Tibial artery (tissue), 4 donors: ENCODE measurements around the gene LRRC3.
A peak's percentile ranks its signal among the peaks of the same experiment; 100 is the strongest.

Experiments used
- DNase-seq, 2 donors: peaks; one replicate each; pipeline ENCODE4 v3.0.0-alpha.2; 2019
- H3K27ac ChIP-seq, 2 donors: fragments of 200-600 bp; sonication (generic) in 1 of 2; 1 replicate in 1 of 2; 2 replicates in 1 of 2; pipeline ENCODE4 v1.5.1; 2018 to 2019; ENCODE audit warnings: mild to moderate bottlenecking in 1 of 2
- H3K27me3 ChIP-seq, 2 donors: fragments of 200-600 bp; sonication (generic) in 1 of 2; one replicate each; pipeline versions ENCODE4 v1.5.1 to v1.6.0; 2016 to 2019
- H3K36me3 ChIP-seq, 3 donors: fragments of 200-600 bp; sonication (generic) in 2 of 3; one replicate each; pipeline ENCODE4 v1.5.1; 2016 to 2019; ENCODE audit warnings: mild to moderate bottlenecking in 2 of 3
- H3K4me1 ChIP-seq, 4 donors: fragments of 200-600 bp; sonication (generic) in 2 of 4; 1 replicate in 3 of 4; 2 replicates in 1 of 4; pipeline ENCODE4 v1.5.1; 2016 to 2019
- H3K4me3 ChIP-seq, 2 donors: fragments of 200-600 bp; sonication (generic) in 1 of 2; 1 replicate in 1 of 2; 2 replicates in 1 of 2; pipeline ENCODE4 v1.5.1; 2018 to 2019; ENCODE audit warnings: mild to moderate bottlenecking in 2 of 2
- H3K9me3 ChIP-seq, 3 donors: fragments of 200-600 bp; sonication (generic) in 1 of 3; one replicate each; pipeline ENCODE4 v1.5.1; 2016 to 2019
- intact Hi-C: fragments of 100-400 bp; cut with DNase I; formaldehyde crosslinking; loops from one replicate; pipeline ENCODE4 v1.15.0; 2023; ENCODE audit warnings: low total_unique reads
- TF ChIP-seq, protein P1 (sequence below), 2 experiments: fragments of 200-600 bp in 1 of 2; fragments of 450-650 bp in 1 of 2; IDR thresholded peaks; one replicate each; pipeline ENCODE4 v1.5.1; 2017 to 2019; ENCODE audit warnings: antibody characterized with exemption in 2 of 2, mild to moderate bottlenecking in 1 of 2, moderate library complexity in 1 of 2

LRRC3 gene, protein sequence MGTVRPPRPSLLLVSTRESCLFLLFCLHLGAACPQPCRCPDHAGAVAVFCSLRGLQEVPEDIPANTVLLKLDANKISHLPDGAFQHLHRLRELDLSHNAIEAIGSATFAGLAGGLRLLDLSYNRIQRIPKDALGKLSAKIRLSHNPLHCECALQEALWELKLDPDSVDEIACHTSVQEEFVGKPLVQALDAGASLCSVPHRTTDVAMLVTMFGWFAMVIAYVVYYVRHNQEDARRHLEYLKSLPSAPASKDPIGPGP

DNA sequence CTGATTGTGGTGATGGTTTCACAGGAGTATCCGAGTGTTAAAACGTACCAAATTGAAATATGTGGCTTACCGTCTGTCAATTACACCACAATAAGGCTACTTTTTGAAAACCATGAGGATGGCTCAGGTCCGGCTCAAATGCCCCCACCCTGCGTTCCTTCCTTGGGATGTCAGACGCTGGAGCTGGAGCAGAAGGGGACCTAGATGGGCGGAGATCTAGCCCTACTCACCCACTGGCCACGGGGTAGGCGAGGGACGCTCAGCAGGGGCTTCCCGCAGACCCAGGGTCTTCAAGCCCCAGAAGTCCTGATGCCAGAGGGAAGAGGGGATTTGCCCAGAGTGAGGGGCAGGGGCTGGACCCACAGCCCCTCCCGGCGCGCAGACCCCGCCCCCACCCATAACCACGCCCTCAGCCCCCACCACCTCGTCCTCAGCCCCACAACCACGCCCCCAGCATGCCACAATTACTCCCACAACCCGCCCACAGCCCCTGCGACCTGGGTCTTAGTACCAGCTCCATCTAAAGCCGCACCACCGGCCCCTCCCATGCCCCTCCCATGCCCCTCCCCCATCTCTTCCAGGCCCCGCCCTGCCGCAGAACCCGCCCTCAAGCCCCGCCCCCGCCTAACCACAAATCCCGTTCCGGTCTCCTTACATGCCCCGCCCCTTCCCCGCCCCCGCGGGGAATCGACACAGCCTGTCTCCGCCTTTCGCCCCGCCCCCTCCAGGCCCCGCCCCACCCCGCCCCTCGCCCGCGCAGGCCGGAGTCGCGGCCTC, at the start of gene LRRC3:
Gene LRRC3 (plus strand): TSS at position 764 of the 777 bp plus-strand sequence. CDS start 1,135 bp downstream, outside the sequence.
- intact Hi-C loops = no loop called here
- peaks cover 0 to 14% (median 10%) of the 10 kb centered on the region in 4 donors for H3K4me1 ChIP-seq
- no peaks in the 10 kb centered on the region for H3K36me3 ChIP-seq
- H3K4me3 ChIP-seq = peak within 1 kb of the TSS; percentile 49 to 71
- H3K9me3 ChIP-seq = peaks cover 0 to 12% (median 12%) of the 10 kb centered on the region in 3 donors
- peaks cover 0 to 40% of the 10 kb centered on the region in 2 donors for H3K27me3 ChIP-seq
- DNase-seq = peak; percentile 73 to 85
- TF ChIP-seq, protein P1, sequence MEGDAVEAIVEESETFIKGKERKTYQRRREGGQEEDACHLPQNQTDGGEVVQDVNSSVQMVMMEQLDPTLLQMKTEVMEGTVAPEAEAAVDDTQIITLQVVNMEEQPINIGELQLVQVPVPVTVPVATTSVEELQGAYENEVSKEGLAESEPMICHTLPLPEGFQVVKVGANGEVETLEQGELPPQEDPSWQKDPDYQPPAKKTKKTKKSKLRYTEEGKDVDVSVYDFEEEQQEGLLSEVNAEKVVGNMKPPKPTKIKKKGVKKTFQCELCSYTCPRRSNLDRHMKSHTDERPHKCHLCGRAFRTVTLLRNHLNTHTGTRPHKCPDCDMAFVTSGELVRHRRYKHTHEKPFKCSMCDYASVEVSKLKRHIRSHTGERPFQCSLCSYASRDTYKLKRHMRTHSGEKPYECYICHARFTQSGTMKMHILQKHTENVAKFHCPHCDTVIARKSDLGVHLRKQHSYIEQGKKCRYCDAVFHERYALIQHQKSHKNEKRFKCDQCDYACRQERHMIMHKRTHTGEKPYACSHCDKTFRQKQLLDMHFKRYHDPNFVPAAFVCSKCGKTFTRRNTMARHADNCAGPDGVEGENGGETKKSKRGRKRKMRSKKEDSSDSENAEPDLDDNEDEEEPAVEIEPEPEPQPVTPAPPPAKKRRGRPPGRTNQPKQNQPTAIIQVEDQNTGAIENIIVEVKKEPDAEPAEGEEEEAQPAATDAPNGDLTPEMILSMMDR (IDR thresholded peaks at IDR 0.05) = no peak
- peak within 1 kb of the TSS in 1 of 2 donors; percentile 42 for H3K27ac ChIP-seq

DNA sequence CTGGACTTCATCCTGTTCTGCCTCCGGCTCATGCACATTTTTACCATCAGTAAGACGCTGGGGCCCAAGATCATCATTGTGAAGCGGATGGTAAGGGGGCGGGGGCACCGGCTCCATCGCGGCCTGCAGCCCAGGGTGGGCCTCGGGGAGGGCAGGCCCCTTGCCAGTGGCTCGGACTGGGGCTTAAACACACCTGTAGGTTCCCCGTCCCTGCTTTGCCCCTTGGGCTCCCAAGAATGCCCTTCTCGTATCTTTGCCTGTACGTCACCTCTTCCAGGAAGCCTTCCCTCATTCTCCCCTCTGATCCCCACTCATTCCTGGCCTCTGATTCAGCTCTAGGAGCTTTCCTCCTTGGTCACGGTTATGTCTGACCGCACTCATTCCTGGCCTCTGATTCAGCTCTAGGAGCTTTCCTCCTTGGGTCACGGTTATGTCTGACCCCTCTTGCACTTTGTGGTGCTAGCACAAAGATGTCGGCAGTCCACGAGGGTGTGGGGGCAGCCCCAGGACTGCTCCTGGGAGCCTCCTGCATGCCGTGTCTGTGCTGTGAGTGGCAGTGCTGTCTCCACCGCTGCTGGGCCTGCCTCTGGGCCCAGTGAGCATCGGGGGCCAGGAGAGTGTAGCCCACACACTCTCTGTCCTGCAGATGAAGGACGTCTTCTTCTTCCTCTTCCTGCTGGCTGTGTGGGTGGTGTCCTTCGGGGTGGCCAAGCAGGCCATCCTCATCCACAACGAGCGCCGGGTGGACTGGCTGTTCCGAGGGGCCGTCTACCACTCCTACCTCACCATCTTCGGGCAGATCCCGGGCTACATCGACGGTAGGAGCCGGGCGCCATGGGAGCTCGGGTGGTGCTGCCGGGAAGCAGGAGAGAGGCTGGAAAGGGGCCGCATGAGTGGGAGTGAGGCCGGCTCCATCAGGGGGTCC, 49.1 kb upstream of the LRRC3 start:
- TF ChIP-seq, protein P1 (IDR thresholded peaks at IDR 0.05) = no peak
- H3K4me1 ChIP-seq = no peaks in the 10 kb centered on the region
- no peak overlapping the region for H3K27ac ChIP-seq
- H3K27me3 ChIP-seq = no peaks in the 10 kb centered on the region
- H3K36me3 ChIP-seq = no peaks in the 10 kb centered on the region
- no peak overlapping the region for H3K4me3 ChIP-seq
- no peak for DNase-seq
- intact Hi-C loops = no loop called here
- no peaks in the 10 kb centered on the region for H3K9me3 ChIP-seq

DNA sequence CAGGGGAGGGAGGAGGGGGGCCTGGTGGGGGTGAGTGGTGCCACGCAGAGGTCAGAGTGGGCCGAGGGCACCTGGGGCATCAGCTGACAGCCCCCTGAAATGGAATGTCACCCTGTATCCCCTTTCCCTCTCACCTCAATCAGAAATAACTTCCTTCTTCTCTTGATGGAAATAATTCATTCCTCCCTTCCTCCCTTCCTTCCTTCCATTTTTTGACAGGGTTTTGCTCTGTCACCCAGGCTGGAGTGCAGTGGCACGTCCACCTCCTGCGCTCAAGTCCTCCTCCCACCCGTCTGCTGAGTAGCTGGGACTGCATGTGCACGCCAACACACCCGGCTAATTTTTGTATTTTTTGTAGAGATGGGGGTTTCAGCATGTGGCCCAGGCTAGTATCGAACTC, 48.4 kb upstream of the LRRC3 start:
- Histone ChIP-seq H3K27me3 (no peaks in the 10 kb centered on the region), H3K4me1 (no peaks in the 10 kb centered on the region), H3K36me3 (no peaks in the 10 kb centered on the region), H3K9me3 (no peaks in the 10 kb centered on the region), H3K27ac (no peak overlapping the region), H3K4me3 (no peak overlapping the region)
- intact Hi-C loops = no loop called here
- DNase-seq = no peak
- TF ChIP-seq, protein P1 (IDR thresholded peaks at IDR 0.05) = no peak

DNA sequence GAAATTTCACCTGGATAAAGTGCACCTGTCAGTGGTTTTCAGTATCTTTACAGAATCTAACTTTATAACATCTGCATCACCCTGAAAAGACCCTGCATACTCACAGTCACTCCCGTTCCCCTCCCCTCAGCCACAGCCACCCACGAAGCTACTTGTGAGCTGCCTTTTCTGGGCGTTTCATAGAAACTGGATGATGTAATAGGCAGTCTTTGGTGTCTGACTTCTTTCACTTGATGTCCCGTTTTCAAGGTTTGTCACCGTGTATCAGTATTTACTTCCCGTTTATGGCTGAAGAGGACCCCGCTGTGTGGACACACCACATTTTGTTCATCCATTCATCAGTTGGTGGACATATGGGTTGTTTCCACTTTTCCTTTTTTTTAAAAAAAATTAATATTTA, 47.8 kb upstream of the LRRC3 start:
- H3K27ac ChIP-seq = no peak overlapping the region
- DNase-seq = no peak
- H3K4me1 ChIP-seq = no peaks in the 10 kb centered on the region
- TF ChIP-seq, protein P1 (IDR thresholded peaks at IDR 0.05) = no peak
- no peak overlapping the region for H3K4me3 ChIP-seq
- no peaks in the 10 kb centered on the region for H3K27me3 ChIP-seq
- no peaks in the 10 kb centered on the region for H3K9me3 ChIP-seq
- intact Hi-C loops = no loop called here
- no peaks in the 10 kb centered on the region for H3K36me3 ChIP-seq

DNA sequence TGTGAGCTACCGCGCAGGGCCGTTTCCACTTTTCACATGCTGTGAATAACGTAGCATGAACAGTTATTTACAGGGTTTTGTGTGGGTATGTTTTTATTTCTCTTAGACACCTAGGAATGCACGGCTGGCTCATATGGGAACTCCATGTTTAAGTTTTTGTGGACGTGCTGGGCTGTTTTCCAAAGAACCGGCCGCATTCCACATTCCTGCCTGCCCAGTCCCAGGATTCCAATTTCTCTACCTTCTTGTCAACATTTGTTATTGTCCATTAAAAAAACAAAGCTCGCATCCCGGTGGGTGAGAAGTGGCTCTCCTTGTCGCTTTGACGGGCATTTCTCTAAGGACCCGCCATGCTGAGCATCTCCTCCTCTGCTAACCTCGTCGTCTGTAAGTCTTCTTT, 47.1 kb upstream of the LRRC3 start:
- no peak for DNase-seq
- TF ChIP-seq, protein P1 (IDR thresholded peaks at IDR 0.05) = no peak

More for the DNA sequence above, 47.1 kb upstream of the LRRC3 start:
- Histone ChIP-seq H3K4me1 (no peaks in the 10 kb centered on the region), H3K36me3 (no peaks in the 10 kb centered on the region), H3K27ac (no peak overlapping the region), H3K9me3 (no peaks in the 10 kb centered on the region), H3K27me3 (no peaks in the 10 kb centered on the region), H3K4me3 (no peak overlapping the region)
- intact Hi-C loops = no loop called here
